HPDE6-E6E7 (cell line): ENCODE results near the gene UBXN7.
"Not testable (repeated sequence)": the region's sequence is repeated elsewhere in the genome, so short reads cannot be mapped to it uniquely, and the experiment has no call there.

Experiments
- DNase-seq: peaks from one replicate; pipeline ENCODE4 v3.0.0; 2011; ENCODE audit warnings: missing footprints; ENCODE audit errors: extremely low spot score

Gene UBXN7

DNA sequence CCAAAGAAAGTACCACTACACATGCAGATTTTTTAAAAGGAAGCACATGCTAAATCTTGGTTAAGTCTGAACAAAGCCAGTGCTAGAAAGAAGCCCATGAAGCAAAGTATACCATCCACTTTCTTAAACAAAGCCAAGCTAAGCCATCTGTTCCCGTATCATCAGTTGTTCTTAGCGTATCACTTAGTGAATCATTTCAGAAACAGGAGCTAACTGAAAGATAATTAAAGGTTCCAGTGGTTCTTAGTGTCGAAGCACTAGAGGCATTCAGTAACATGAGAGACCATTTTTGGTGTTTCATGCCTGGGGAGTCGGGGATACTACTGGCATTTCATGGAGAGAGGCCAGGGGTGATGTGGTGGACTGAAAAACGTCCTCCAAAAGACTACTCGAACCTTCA is 12.8 kb downstream of the UBXN7 start:
- DNase-seq: no peak

DNA sequence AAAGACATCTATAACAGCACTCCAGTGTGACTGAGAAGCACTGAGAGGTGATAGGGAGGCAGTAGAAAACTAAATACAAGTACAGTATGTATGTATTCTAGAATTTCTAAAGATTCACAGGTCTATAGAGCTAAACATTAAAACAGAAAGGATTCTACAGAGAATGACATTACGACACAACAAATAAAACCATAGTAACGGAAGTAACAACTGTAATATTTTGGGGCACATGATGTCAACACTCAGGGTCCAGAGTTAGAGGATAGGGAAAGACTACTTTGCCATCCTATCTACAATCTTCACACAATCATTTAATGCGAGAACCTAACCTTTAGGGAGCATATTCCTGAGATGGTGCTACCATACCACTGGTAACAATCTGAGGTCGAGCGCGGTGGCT is 13.6 kb downstream of the UBXN7 start:
- no peak for DNase-seq

DNA sequence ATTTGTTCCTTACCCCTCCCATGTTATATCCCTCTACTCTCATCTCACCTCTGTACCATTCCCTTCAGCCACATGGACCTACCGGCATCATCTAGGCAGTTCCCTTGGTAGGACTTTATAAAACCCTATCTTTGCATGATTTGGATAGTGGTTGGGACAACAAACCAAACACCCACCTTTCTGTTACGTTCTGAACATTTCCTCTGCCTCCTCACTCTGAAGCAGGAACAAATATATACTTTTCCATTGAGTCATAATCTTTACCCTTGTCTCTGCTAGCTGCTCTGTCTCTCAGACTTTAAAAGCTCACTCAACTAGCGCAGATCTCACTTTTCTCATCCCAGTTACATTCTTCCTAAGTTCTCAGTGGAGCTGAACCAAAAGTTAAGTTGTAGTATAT is 17.8 kb downstream of the UBXN7 start:
- no peak for DNase-seq

GRCh38 chr3:196412704-196413103 is 19.5 kb downstream of the UBXN7 start:
- DNase-seq: no peak

GRCh38 chr3:196409409-196409808 is 22.8 kb downstream of the UBXN7 start:
- no peak for DNase-seq

DNA sequence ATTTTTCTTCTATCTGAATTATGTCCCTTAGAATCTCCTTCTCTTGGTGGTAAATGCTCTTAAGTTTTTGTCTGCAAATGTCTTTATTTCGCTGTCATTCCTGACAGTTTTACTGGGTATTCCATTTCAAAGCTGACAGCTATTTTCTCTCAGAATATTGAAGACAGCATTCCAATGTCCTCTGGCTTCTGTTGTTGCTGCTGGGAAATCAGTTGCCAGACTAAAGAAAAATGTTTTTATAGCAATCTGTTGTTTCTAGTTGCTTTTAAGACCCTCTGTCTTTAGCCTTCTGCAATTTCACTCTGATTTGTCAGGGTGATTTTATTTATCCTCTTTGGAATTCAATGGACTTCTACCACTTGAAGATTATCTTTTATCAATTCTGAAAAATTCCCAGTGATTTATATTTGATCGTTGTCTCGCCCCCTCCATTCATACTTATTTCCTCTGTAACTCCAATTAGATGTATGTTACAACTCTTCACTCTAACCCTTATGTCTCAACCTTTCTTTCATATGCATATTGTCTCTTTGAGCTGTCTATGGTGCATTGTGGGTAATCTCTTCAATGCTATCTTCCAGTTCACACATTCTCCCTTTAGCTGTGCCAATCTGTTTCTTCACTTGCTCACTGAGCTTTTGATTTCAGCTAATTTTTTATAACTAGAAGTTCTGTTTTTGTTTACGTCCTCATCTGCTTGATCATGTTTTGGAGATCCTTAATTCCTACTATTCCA is 23.5 kb downstream of the UBXN7 start:
- DNase-seq: no peak

DNA sequence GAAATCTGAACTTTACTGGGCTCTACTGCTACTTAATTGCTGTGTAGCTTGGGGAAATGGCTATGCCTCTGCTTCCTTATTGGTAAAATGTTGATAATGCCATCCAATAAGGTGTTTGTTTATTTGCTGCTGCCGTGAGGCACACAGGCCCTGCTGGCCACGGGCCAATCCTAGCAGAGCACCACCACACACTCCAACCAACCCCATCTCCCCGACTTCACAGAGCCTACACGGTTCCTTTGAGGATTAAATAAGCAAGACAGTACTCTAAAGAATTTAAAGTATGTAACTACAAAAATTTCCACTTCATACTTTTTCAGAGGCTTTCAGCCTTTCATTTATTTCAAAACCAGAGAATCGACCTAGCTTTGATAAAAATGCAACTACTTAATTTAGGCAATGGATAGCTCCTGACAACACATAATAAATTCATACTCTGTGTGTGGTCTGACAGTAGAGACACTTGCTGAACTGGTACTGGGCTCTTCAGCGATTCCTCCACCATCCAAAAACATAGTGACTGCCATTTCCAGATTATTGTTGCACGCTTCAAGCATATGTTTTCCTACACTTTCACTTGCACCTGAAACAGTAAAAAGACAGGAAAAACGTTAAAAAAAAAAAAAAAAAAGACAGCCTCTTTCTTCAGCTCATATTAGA is 25.3 kb downstream of the UBXN7 start:
- no peak for DNase-seq

GRCh38 chr3:196400331-196400730 is 31.9 kb downstream of the UBXN7 start:
- DNase-seq: no peak

DNA sequence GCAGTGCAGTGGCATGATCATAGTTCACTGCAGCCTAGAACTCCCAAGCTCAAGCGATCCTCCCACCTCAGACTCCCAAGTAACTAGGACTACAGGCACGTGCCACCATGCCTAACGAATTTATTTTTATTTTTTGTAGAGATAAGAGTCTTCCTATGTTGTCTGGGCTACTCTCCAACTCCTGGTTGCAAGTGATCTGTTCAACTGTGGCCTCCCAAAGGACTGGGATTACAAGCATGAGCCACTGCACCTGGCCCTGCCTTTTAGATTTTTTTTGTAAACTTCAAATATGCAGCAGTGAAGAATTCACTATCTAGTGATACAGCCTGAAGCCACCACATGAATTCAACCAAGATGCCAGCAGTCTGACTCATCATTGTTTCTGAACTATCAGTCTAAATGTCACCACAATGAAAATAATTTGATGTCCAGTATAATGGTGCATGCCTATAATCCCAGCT is 32.7 kb downstream of the UBXN7 start:
- peak; percentile 14 for DNase-seq

DNA sequence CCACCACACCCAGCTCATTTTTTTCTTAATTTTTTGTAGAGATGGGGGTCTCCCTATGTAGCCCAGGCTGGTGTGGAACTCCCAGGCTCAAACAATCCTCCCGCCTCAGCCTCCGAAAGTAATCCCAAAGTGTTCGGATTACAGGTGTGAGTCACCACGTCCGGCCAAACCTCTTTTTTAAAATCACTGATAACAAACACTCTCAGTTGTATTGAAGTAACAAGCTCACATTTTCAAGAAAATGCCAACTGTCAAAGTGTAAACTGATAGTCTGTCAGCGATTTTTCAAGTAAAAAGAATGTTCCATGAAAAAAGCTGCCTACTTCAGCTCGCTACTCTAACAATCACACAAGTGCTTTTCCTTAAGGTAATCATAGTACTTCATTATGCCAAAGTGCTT is 33.4 kb downstream of the UBXN7 start:
- DNase-seq: no peak

- DNase-seq: no peak
Observed at GRCh38 chr3:196397941-196398340, 34.3 kb downstream of the UBXN7 start.

- DNase-seq: no peak
Observed at GRCh38 chr3:196390116-196390515, 42.1 kb downstream of the UBXN7 start.

GRCh38 chr3:196388956-196389355 is 43.3 kb downstream of the UBXN7 start:
- DNase-seq: no peak

- not testable (repeated sequence) for DNase-seq
Observed at GRCh38 chr3:196387941-196388340, 44.3 kb downstream of the UBXN7 start.

GRCh38 chr3:196386797-196387196 is 45.4 kb downstream of the UBXN7 start:
- not testable (repeated sequence) for DNase-seq

- not testable (repeated sequence) for DNase-seq
Observed at GRCh38 chr3:196386034-196386433, 46.2 kb downstream of the UBXN7 start.

- DNase-seq: not testable (repeated sequence)
Observed at GRCh38 chr3:196385446-196385845, 46.8 kb downstream of the UBXN7 start.

- DNase-seq: no peak
Observed at GRCh38 chr3:196378146-196378841, 53.9 kb downstream of the UBXN7 start.

- DNase-seq: no peak
Observed at GRCh38 chr3:196377321-196377720, 54.9 kb downstream of the UBXN7 start.

DNA sequence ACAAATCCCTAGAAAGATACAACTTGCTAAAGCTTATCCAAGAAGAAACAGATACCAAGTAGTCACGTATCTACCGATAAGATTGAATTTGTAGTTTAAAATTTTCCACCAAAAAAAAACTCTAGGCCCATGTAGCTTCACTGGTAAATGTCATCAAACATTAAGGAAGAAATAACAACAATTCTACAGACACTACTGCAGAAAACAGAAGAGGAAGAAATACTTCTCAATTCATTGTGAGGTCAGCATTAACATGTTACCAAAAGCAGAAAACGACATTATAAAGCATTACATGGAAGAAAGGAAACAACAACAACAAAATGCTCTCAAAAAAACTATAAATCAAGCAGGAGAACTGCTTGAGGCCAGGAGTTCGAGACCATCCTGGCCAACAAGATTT is 66.5 kb downstream of the UBXN7 start:
- no peak for DNase-seq

- no peak for DNase-seq
Observed at GRCh38 chr3:196360586-196360985, 71.6 kb downstream of the UBXN7 start.

- DNase-seq: not testable (repeated sequence)
Observed at GRCh38 chr3:196358540-196358939, 73.7 kb downstream of the UBXN7 start.

DNA sequence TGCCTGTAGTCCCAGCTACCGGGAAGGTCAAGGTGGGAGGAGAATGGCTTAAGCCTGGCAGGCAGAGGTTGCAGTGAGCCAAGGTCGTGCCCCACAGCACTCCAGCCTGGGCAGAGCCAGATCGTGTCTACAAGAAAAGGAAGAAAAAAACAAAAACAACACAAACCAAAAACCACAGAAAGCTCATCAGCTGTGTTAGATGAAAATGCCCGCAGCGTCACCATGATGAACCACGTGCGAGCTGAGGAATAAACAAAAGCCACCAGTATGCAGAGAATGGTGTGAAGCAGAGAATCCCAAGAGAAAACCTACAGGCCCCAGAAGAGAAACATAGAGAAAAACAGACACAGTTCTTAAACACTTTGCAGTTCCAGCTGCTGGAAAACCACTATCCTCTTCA is 74.3 kb downstream of the UBXN7 start:
- DNase-seq: no peak
